Activated CD4-positive, CD25-positive, alpha-beta regulatory T cell treated with anti-CD3 and anti-CD28 coated beads, Interleukin-2, amount 50 U/mL, for 24 hours (primary cell): ENCODE data around the gene ANGPTL7.

Experiments
- ATAC-seq, 2 donors: fragments of 150-1000 bp; cut with Tn5 transposase; one replicate each; pipeline ENCODE4 v1.10.0; 2021; ENCODE audit warnings: mild to moderate bottlenecking in 1 of 2, moderate library complexity in 1 of 2

ANGPTL7 gene

GRCh38 chr1:11207898-11208611 lies 18.9 kb downstream of the ANGPTL7 start:
- no peak for ATAC-seq

- no peak for ATAC-seq
These were observed 22.3 kb downstream of the ANGPTL7 start for GRCh38 chr1:11211461-11211860.

GRCh38 chr1:11211925-11212587 lies 22.9 kb downstream of the ANGPTL7 start:
- no peak for ATAC-seq

GRCh38 chr1:11214698-11215380 lies 25.7 kb downstream of the ANGPTL7 start:
- no peak for ATAC-seq

- ATAC-seq: no peak
These were observed 26.3 kb downstream of the ANGPTL7 start for GRCh38 chr1:11215381-11216005.

- no peak for ATAC-seq
These were observed 26.9 kb downstream of the ANGPTL7 start for GRCh38 chr1:11216074-11216473.

- ATAC-seq: no peak
These were observed 38.2 kb downstream of the ANGPTL7 start for GRCh38 chr1:11227106-11228077.

- ATAC-seq: no peak
These were observed 40.0 kb downstream of the ANGPTL7 start for GRCh38 chr1:11229203-11229602.

- ATAC-seq: no peak
These were observed 44.1 kb downstream of the ANGPTL7 start for GRCh38 chr1:11233208-11233607.

GRCh38 chr1:11237356-11237755 lies 48.2 kb downstream of the ANGPTL7 start:
- ATAC-seq: no peak

- ATAC-seq: no peak
These were observed 49.2 kb downstream of the ANGPTL7 start for GRCh38 chr1:11238311-11238710.

GRCh38 chr1:11245248-11245647 lies 56.1 kb downstream of the ANGPTL7 start:
- ATAC-seq: no peak
